HG03354 (cell line): ENCODE measurements around the gene SLC7A8.

Source experiments
- ATAC-seq: cut with Tn5 transposase; IDR thresholded peaks from one replicate; pipeline ENCODE4 v1.9.1; 2021; ENCODE audit warnings: mild to moderate bottlenecking; ENCODE audit not compliant: unreplicated experiment, poor library complexity, severe bottlenecking

Gene SLC7A8

GRCh38 chr14:23080474-23080873 lies 103.0 kb downstream of the SLC7A8 start:
- no peak for ATAC-seq

- ATAC-seq, result no peak
These were observed 103.7 kb downstream of the SLC7A8 start for GRCh38 chr14:23079716-23080115.

- ATAC-seq, result no peak
These were observed 104.8 kb downstream of the SLC7A8 start for GRCh38 chr14:23078692-23079116.

GRCh38 chr14:23077962-23078361 lies 105.5 kb downstream of the SLC7A8 start:
- no peak for ATAC-seq

- ATAC-seq, result no peak
These were observed 106.6 kb downstream of the SLC7A8 start for GRCh38 chr14:23076785-23077408.
